Nephron progenitor cell (in vitro differentiated cells): ENCODE results near the gene PTRH1.

Experiments
- DNase-seq: peaks from one replicate; pipeline ENCODE4 v3.0.0; 2021
- H3K27ac Mint-ChIP-seq: 2 replicates; pipeline ENCODE4 v1.8.0; 2021; ENCODE audit warnings: mild to moderate bottlenecking, moderate library complexity, mixed read lengths
- H3K27me3 Mint-ChIP-seq: 2 replicates; pipeline ENCODE4 v1.8.0; 2021; ENCODE audit warnings: mild to moderate bottlenecking, low read depth, mixed read lengths; ENCODE audit not compliant: poor library complexity
- H3K36me3 Mint-ChIP-seq: 2 replicates; pipeline ENCODE4 v1.8.0; 2021; ENCODE audit warnings: low read depth, mixed read lengths
- H3K4me1 Mint-ChIP-seq: 2 replicates; pipeline ENCODE4 v1.8.0; 2021; ENCODE audit warnings: mixed read lengths
- H3K4me3 Mint-ChIP-seq: 2 replicates; pipeline ENCODE4 v1.8.0; 2021; ENCODE audit warnings: mild to moderate bottlenecking, moderate library complexity, mixed read lengths
- H3K9me3 Mint-ChIP-seq: 2 replicates; pipeline ENCODE4 v1.8.0; 2021; ENCODE audit warnings: mild to moderate bottlenecking, moderate library complexity, mixed read lengths
- CTCF ChIP-seq: fragments of 200-600 bp; sonication (generic); IDR thresholded peaks from 2 replicates; pipeline ENCODE4 v1.5.0; 2021; ENCODE audit warnings: antibody characterized with exemption

PTRH1 gene

GRCh38 chr9:127715470-127716337 lies at the start of gene PTRH1, which contains the start of gene TTC16:
Gene PTRH1 (minus strand): TSS chr9:127715663. CDS start chr9:127715639, 24 bp downstream.
Gene TTC16 (plus strand): TSS chr9:127716079. CDS start chr9:127716146, 67 bp downstream.
- no peak for TF ChIP-seq CTCF

DNA sequence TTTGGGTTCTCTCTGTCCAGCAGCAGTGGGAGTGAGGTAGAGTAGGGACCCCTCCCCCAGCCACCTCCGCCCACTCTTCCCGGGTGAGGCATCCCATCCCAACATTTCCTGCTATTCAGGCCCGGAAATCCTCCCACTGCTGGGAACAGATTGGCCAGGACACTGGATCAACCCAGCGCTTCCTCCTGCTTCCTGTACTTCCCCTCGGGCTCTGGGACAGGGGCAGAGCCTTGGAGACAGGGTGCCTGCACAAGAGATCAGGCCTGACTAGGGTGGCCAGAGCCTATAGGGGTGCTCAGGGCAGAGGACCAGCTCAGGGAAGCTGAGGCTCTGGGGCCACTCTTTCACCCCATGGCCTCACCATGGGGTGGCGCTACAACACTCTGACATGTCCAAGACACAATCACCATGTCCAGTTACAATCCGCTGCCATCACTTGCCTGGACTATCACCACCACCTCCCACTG lies 48.5 kb upstream of the PTRH1 start:
- TF ChIP-seq CTCF: no peak
- Mint-ChIP-seq H3K4me1 (peaks cover 68% of the 10 kb centered on the region), H3K36me3 (no peaks in the 10 kb centered on the region), H3K4me3 (no peak overlapping the region), H3K27me3 (peaks cover 20% of the 10 kb centered on the region), H3K9me3 (no peaks in the 10 kb centered on the region), H3K27ac (peak overlapping the region; percentile 48)
- DNase-seq: peak; percentile 31

More at GRCh38 chr9:127715470-127716337, at the start of gene PTRH1, which contains the start of gene TTC16:
- peak within 1 kb of the TSS; percentile 96 for H3K4me3 Mint-ChIP-seq
- H3K36me3 Mint-ChIP-seq: no peaks in the 10 kb centered on the region
- H3K27ac Mint-ChIP-seq: no peak within 1 kb of the TSS
- no peaks in the 10 kb centered on the region for H3K9me3 Mint-ChIP-seq
- DNase-seq: peak; percentile 99
- peaks cover 29% of the 10 kb centered on the region for H3K4me1 Mint-ChIP-seq
- H3K27me3 Mint-ChIP-seq: peaks cover 41% of the 10 kb centered on the region

GRCh38 chr9:127762111-127762676 lies 46.7 kb upstream of the PTRH1 start:
- no peak for TF ChIP-seq CTCF
- Mint-ChIP-seq H3K9me3 (no peaks in the 10 kb centered on the region), H3K36me3 (no peaks in the 10 kb centered on the region), H3K4me1 (peaks cover 56% of the 10 kb centered on the region), H3K4me3 (peak overlapping the region; percentile 4), H3K27ac (no peak overlapping the region), H3K27me3 (peaks cover 33% of the 10 kb centered on the region)
- no peak for DNase-seq

- Mint-ChIP-seq H3K36me3 (no peaks in the 10 kb centered on the region), H3K27me3 (peaks cover 40% of the 10 kb centered on the region), H3K4me1 (peaks cover 52% of the 10 kb centered on the region), H3K4me3 (no peak overlapping the region), H3K27ac (no peak overlapping the region), H3K9me3 (no peaks in the 10 kb centered on the region)
- TF ChIP-seq CTCF: no peak
- DNase-seq: no peak
These were observed 46.1 kb upstream of the PTRH1 start for GRCh38 chr9:127761491-127761956.

GRCh38 chr9:127761061-127761460 lies 45.6 kb upstream of the PTRH1 start:
- H3K27me3 Mint-ChIP-seq: peaks cover 45% of the 10 kb centered on the region
- H3K4me3 Mint-ChIP-seq: no peak overlapping the region
- H3K4me1 Mint-ChIP-seq: peaks cover 52% of the 10 kb centered on the region
- no peak for DNase-seq
- no peak for TF ChIP-seq CTCF
- H3K36me3 Mint-ChIP-seq: no peaks in the 10 kb centered on the region
- no peaks in the 10 kb centered on the region for H3K9me3 Mint-ChIP-seq
- no peak overlapping the region for H3K27ac Mint-ChIP-seq
